SK-N-SH treated with all-trans-retinoic acid at 6 μM for 48 hours (cell line): ENCODE data around the gene PPP5C.

Experiments used
- ATAC-seq: fragments of 200-7000 bp; cut with Tn5 transposase; 3 replicates; pipeline ENCODE4 v1.9.1; 2020; ENCODE audit warnings: mild to moderate bottlenecking, moderate library complexity
- ARNTL ChIP-seq: fragments of 450-650 bp; formaldehyde crosslinking; IDR thresholded peaks from 2 replicates; pipeline ENCODE4 v1.5.0; 2020; ENCODE audit warnings: low read depth, mild to moderate bottlenecking, moderate library complexity, borderline replicate concordance
- BACH2 ChIP-seq: fragments of 250-450 bp; sonication (Bioruptor Pico); IDR thresholded peaks from 2 replicates; pipeline ENCODE4 v1.9.0; 2021; ENCODE audit warnings: mild to moderate bottlenecking, borderline replicate concordance
- CSDC2 ChIP-seq: fragments of 250-450 bp; sonication (Bioruptor Pico); IDR thresholded peaks from 2 replicates; pipeline ENCODE4 v1.5.0; 2020; ENCODE audit warnings: mild to moderate bottlenecking, moderate library complexity
- ESRRG ChIP-seq: fragments of 250-450 bp; sonication (Bioruptor Pico); IDR thresholded peaks from 2 replicates; pipeline ENCODE4 v1.6.1; 2021; ENCODE audit warnings: mild to moderate bottlenecking
- GLIS3 ChIP-seq: fragments of 250-450 bp; sonication (Bioruptor Pico); IDR thresholded peaks from 2 replicates; pipeline ENCODE4 v1.5.0; 2020; ENCODE audit warnings: mild to moderate bottlenecking, moderate library complexity
- ISL1 ChIP-seq: fragments of 250-450 bp; sonication (Bioruptor Pico); IDR thresholded peaks from 2 replicates; pipeline ENCODE4 v2.1.2; 2022; ENCODE audit warnings: mild to moderate bottlenecking, moderate library complexity
- OSR1 ChIP-seq: fragments of 250-450 bp; sonication (Bioruptor Pico); IDR thresholded peaks from 2 replicates; pipeline ENCODE4 v1.8.0; 2022; ENCODE audit warnings: moderate library complexity, mild to moderate bottlenecking, inconsistent platforms
- POU6F1 ChIP-seq: fragments of 250-450 bp; sonication (Bioruptor Pico); IDR thresholded peaks from 2 replicates; pipeline ENCODE4 v1.8.0; 2021; ENCODE audit warnings: low read depth, mild to moderate bottlenecking, moderate library complexity, borderline replicate concordance
- PPARA ChIP-seq: fragments of 250-450 bp; sonication (Bioruptor Pico); IDR thresholded peaks from 2 replicates; pipeline ENCODE4 v1.5.0; 2020; ENCODE audit warnings: mild to moderate bottlenecking, borderline replicate concordance
- RARB ChIP-seq: fragments of 250-450 bp; sonication (Bioruptor Pico); IDR thresholded peaks from 2 replicates; pipeline ENCODE4 v1.8.0; 2021; ENCODE audit warnings: mild to moderate bottlenecking, moderate library complexity
- TCF4 ChIP-seq: fragments of 250-450 bp; sonication (Bioruptor Pico); IDR thresholded peaks from 2 replicates; pipeline ENCODE4 v1.8.0; 2021; ENCODE audit warnings: mild to moderate bottlenecking, moderate library complexity, borderline replicate concordance
- TOX ChIP-seq: fragments of 250-450 bp; sonication (Bioruptor Pico); IDR thresholded peaks from 2 replicates; pipeline ENCODE4 v1.8.0; 2021; ENCODE audit warnings: mild to moderate bottlenecking, moderate library complexity, borderline replicate concordance
- TSHZ2 ChIP-seq: fragments of 250-450 bp; sonication (Bioruptor Pico); IDR thresholded peaks from 2 replicates; pipeline ENCODE4 v1.5.0; 2020; ENCODE audit warnings: mild to moderate bottlenecking, moderate library complexity
- ZC3H10 ChIP-seq: fragments of 250-450 bp; sonication (Bioruptor Pico); IDR thresholded peaks from 2 replicates; pipeline ENCODE4 v1.5.1; 2021; ENCODE audit warnings: mild to moderate bottlenecking, moderate library complexity
- ZFP3 ChIP-seq: fragments of 250-450 bp; sonication (Bioruptor Pico); IDR thresholded peaks from 2 replicates; pipeline ENCODE4 v1.5.0; 2020; ENCODE audit warnings: mild to moderate bottlenecking, moderate library complexity
- ZFP30 ChIP-seq: fragments of 450-650 bp; formaldehyde crosslinking; IDR thresholded peaks from 2 replicates; pipeline ENCODE4 v1.5.0; 2022; ENCODE audit warnings: mild to moderate bottlenecking, moderate library complexity
- ZNF565 ChIP-seq: fragments of 450-650 bp; formaldehyde crosslinking; conservative IDR thresholded peaks from 2 replicates; pipeline ENCODE4 v1.5.0; 2020; ENCODE audit warnings: low read depth, mild to moderate bottlenecking, moderate library complexity
- ZNF70 ChIP-seq: fragments of 450-650 bp; formaldehyde crosslinking; IDR thresholded peaks from 2 replicates; pipeline ENCODE4 v1.5.0; 2020; ENCODE audit warnings: mild to moderate bottlenecking, moderate library complexity
- ZNF8 ChIP-seq: fragments of 450-650 bp; formaldehyde crosslinking; IDR thresholded peaks from 2 replicates; pipeline ENCODE4 v1.5.0; 2020; ENCODE audit warnings: mild to moderate bottlenecking, moderate library complexity

The PPP5C gene

GRCh38 chr19:46344363-46344762 lies 2.5 kb upstream of the PPP5C start:
- TF ChIP-seq TSHZ2 (no peak), CSDC2 (CRISPR knock-in tag) (no peak), TCF4 (no peak), ARNTL (no peak), GLIS3 (no peak), ZNF565 (no peak)
- ATAC-seq: no peak

- TF ChIP-seq OSR1 (CRISPR knock-in tag) (no peak), BACH2 (CRISPR knock-in tag) (no peak), ISL1 (CRISPR knock-in tag) (no peak), ESRRG (no peak), ZFP30 (CRISPR knock-in tag) (no peak), TOX (CRISPR knock-in tag) (no peak), ZFP3 (CRISPR knock-in tag) (no peak), ZNF70 (no peak), POU6F1 (CRISPR knock-in tag) (no peak)
Measured at GRCh38 chr19:46345157-46345556, 1.7 kb upstream of the PPP5C start.

GRCh38 chr19:46347572-46347883 lies 641 bp downstream of the PPP5C start:
- no peak for TF ChIP-seq TSHZ2
- TF ChIP-seq ARNTL: no peak
- TF ChIP-seq ISL1 (CRISPR knock-in tag): no peak
- TF ChIP-seq ZFP30 (CRISPR knock-in tag): no peak
- no peak for TF ChIP-seq TCF4
- ATAC-seq: no peak

More at GRCh38 chr19:46345157-46345556, 1.7 kb upstream of the PPP5C start:
- no peak for ATAC-seq

GRCh38 chr19:46347985-46348384 lies 1.1 kb downstream of the PPP5C start:
- ATAC-seq: no peak
- TF ChIP-seq PPARA: no peak
- TF ChIP-seq TCF4: no peak
- TF ChIP-seq, all 23 proteins: peak for 0

- TF ChIP-seq ZNF8 (CRISPR knock-in tag) (no peak), ZC3H10 (CRISPR knock-in tag) (no peak), ISL1 (CRISPR knock-in tag) (no peak), RARB (CRISPR knock-in tag) (no peak), ZNF565 (no peak)
- ATAC-seq: no peak
Measured at GRCh38 chr19:46349311-46349993, 2.6 kb downstream of the PPP5C start.
